Measurements from ENCODE around the gene DIAPH2.

The DIAPH2 gene

GRCh38 chrX:97210501-97210900 is 525.9 kb downstream of the DIAPH2 start:
- DNase-seq: no peak

DNA sequence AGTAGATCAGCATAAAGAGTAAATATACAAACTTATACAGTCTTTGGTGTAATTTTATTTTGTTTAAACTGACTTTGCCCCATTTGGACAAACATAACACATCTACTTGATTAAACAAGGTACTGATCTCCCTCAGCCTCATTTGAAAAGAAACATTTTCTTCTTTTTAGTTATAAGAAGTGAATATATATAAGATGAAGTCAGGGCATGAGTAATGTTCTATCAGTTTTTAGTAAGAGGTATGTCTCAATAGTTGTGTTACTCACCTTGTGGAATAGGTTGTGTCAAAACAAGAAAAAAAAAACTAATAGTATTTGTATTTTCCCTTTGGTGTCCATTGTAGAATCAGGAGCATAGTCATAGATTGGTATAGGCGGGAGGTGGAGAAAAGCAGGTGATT is 526.4 kb downstream of the DIAPH2 start:
- DNase-seq: no peak

DNA sequence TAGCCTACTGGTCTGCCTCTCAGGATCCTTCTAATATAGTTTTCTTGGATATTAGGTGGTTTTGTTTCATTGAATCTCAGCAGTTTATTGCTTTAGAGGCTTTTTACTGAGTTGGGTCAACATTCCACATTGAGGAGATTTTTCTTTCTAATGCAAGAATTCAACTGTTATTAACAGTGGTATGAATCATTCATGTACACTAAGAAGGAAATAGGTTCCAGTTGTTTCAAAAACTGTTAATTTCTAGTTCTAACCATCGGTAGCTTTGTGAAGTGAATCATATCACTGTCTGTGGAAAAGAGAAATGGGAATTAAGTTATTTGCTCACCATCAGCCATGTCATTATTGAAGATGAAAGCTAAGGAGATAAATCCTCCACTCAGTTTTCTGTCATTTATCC is 530.5 kb downstream of the DIAPH2 start:
- peak; percentile 57 for DNase-seq

DNA sequence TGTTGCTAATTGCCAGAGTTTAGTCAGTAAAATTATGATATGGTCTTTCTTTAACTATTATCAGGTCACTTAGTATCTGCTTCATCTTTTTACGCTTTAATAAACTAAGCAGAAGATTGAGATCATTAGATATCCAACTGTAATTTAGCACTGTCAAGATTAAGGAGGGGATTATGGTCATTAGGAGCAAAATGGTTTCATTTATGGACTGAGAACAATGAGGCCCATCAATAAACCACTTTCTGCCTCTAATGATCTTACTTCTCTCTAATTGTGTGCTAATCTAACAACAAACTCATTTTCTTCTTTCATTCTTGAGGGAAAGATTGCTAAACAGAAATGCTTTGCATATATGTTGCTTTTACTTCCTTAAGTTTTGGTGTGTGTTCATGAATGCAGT is 539.5 kb downstream of the DIAPH2 start:
- DNase-seq: no peak

- DNase-seq: peak; percentile 2
Observed at GRCh38 chrX:97229318-97229717, 544.7 kb downstream of the DIAPH2 start.

GRCh38 chrX:97230948-97231347 is 546.3 kb downstream of the DIAPH2 start:
- DNase-seq: no peak

GRCh38 chrX:97234471-97235081 is 549.9 kb downstream of the DIAPH2 start:
- DNase-seq: no peak

GRCh38 chrX:97238632-97239031 is 554.0 kb downstream of the DIAPH2 start:
- DNase-seq: peak; percentile 32

DNA sequence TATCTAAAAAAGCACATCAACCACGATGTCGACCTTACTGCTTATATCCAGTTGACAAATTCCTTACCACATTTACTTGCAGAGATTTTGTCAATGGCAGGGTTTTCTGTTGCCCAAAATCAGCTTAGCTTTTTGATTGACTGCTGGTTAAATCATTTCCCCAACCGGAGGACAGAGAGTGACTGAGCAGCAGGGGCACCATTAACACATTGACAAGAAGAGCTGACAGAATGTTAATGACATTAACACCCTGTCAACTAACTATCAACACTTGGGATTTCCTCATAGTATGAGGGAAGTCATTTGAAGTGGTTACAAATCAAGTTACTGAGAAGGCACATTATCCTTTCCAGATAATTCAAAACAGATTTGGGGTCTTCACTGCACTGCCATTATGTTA is 567.5 kb downstream of the DIAPH2 start:
- DNase-seq: no peak

DNA sequence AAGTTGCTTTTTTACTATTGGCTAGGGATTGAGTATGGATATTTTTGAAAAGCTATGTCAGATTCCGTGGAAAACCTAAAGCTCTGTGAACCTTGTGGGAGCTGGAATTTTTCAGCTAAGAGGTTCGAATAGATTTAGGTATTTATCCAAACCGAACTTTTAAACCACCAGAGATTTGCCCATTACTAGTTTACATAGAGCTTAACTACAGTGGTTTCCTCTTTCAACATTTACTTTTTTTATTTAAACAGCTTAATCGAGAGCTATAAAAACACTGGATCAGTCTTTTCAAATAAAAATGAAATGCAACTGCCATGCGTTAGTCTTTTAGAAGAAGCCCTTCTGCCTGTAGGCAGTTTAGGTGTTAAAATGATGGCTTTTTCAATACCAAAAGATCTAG is 576.0 kb downstream of the DIAPH2 start:
- DNase-seq: no peak

DNA sequence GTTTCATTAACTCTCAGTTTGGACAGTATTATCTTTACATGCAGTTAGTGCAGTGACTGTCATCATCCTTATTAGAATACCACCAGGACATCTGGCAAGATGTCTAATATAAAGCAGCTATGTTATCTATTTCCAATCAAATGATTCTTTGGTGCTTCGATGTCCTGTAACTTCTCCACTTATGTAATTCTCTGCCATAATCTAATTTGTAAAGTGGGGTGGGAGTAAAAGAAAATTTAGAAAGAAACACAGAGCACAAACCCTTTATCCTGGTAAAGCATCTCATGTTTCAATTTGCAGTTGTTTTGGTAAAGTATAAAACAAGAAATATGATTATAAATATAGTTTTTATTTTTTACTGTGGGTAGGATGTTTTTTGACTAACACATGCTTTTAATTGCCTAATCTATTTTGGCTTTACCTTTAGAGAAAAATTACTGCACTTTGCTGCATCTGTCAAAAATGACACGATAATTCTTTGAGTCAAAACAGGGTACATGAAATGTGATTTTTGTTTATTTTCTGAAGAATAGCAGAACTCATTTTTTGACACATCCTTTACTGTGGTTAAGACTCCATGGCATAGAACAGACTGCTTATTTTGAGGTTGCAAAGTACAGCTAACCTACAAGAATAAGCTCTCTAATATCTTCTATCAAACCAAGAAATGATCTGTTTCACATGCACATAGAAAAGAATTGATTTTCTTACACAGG is 581.9 kb downstream of the DIAPH2 start:
- DNase-seq: no peak

DNA sequence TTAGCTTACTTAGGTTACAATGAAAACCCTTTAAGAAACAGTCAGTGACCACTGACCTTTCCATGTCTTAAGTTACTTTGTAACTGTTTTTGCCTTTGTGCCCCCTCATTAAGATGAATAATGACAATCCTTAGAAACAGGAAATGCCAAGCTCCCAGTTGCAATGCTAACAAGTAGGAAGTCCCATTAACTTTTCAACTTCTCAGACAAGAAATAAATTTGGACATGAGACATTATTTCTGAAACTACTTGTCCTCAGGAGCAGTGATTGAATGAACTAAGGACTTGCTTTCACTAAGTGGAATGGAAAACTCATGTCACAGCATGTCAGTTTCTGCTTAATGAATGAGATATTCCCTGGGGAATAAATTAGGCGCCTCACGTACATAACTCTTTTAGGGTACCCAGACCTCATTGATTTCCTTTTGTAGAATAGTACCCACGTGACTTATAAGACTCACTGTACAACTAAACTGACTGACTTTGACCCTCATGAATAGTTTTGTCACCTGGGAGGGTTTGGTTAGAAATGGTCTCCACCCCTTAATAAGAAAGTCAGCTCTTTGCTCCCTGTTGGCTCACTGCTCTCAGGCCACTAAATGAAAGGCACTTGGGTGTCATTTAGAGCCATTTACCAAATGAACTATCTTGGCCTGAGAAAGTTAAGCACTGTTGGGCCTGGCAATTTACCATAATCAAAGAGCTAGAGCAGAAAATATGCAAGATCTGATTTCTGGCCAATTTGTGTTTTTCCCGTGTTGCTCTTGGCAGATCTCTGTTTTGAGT is 582.9 kb downstream of the DIAPH2 start:
- DNase-seq: peak; percentile 13

- DNase-seq: peak; percentile 19
Observed at GRCh38 chrX:97268182-97268680, 583.6 kb downstream of the DIAPH2 start.

DNA sequence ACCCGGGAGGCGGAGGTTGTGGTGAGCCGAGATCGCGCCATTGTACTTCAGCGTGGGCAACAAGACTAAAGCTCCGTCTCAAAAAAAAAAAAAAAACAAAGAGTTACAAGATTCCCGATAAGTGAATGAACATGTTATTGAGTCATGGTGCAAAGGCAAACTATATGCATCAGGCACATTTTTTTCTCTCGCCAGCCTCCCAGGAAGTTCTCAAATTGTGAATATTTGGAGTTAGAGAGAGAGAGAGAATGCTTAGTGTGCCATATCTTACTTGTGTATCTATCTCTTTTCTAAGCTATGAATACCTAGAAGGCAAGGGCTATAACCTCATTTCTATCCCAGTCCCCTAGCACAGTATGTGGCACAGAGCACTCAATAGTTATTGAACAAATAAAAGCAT is 599.9 kb downstream of the DIAPH2 start:
- DNase-seq: no peak

DNA sequence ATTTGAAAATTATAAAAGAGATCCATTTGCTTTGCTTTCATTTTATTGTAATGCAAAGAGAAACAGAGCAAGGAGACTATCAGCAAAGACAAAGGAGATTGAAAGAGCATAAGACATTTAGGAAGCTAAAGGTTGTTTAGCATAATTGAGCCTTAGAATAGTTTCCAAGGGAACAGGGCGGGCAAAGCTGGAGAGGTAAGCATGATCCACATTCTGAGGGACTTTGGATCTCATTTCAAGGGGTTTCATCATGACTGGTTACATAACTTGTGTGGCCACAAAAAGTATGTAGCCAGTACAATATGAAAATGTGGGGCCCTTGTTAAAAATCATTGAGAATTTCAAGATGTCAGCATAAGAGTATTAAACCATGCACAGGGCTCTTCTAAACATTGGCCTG is 605.6 kb downstream of the DIAPH2 start:
- peak; percentile 53 for DNase-seq

GRCh38 chrX:97294041-97294440 is 609.4 kb downstream of the DIAPH2 start:
- no peak for DNase-seq

GRCh38 chrX:97295954-97296353 is 611.3 kb downstream of the DIAPH2 start:
- DNase-seq: no peak

GRCh38 chrX:97306771-97307470 is 622.3 kb downstream of the DIAPH2 start:
- DNase-seq: no peak

DNA sequence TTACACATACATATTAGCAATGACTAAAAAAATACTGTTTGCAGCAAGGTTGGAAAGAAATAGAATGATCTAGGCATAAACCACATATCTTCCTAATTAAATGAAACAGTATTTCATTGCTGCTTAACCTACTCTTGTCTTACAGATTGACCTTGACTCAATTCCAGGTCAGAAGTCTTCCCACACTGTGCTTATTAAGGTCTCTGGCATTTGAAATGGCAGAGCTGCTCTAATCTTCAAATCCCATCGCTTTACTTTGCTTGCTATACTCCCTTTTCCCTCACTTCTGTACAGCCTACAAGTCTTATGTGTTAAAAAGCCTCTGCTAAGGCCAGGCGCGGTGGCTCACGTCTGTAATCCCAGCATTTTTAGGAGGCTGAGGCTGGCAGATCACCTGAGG is 623.5 kb downstream of the DIAPH2 start:
- DNase-seq: peak; percentile 57

GRCh38 chrX:97309487-97310116 is 625.0 kb downstream of the DIAPH2 start:
- DNase-seq: no peak

GRCh38 chrX:97310373-97310772 is 625.7 kb downstream of the DIAPH2 start:
- peak; percentile 48 for DNase-seq

- no peak for DNase-seq
Observed at GRCh38 chrX:97311066-97311778, 626.6 kb downstream of the DIAPH2 start.

Measured in fibroblast of upper back skin (primary cell).